Pancreas (tissue), 10 donors: Measurements from ENCODE around the gene GRM4. TPM values are rescaled to one million over a fixed set of nuclear protein-coding genes. Genes with fewer than 3 reads are reported as not detected.

Experiments
- ATAC-seq, 4 donors: fragments of 200-7000 bp; cut with Tn5 transposase; one replicate each; pipeline versions ENCODE4 v1.8.0 to v1.9.1; 2020; ENCODE audit warnings: mild to moderate bottlenecking in 4 of 4, moderate library complexity in 4 of 4
- DNase-seq, 6 donors: peaks; one replicate each; pipeline ENCODE4 v3.0.0-alpha.2; 2020
- FAIRE-seq: peaks from 2 replicates; lab custom pipeline; 2012; peaks lifted over from hg19 to GRCh38; lab: Jason Lieb, UNC
- H3K27ac ChIP-seq, 4 donors: fragments of 200-600 bp; sonication (generic); 1 replicate in 3 of 4; 2 replicates in 1 of 4; pipeline versions ENCODE4 v1.5.0 to v1.8.0; 2020
- H3K27me3 ChIP-seq, 4 donors: fragments of 200-600 bp; one replicate each; pipeline ENCODE4 v1.8.0; 2021
- H3K36me3 ChIP-seq, 3 donors: fragments of 200-600 bp; sonication (generic) in 1 of 3; one replicate each; pipeline versions ENCODE4 v1.5.0 to v1.8.0; 2020 to 2021
- H3K4me1 ChIP-seq, 3 donors: fragments of 200-600 bp; one replicate each; pipeline ENCODE4 v1.8.0; 2021
- H3K4me3 ChIP-seq, 4 donors: fragments of 200-600 bp; sonication (generic) in 2 of 4; one replicate each; pipeline versions ENCODE4 v1.5.0 to v1.8.0; 2020 to 2021
- H3K9me3 ChIP-seq, 4 donors: fragments of 200-600 bp; one replicate each; pipeline ENCODE4 v1.8.0; 2021
- WGBS, 2 donors: extraction: QIAGEN DNeasy Blood & Tissue Kit; methylation state at CpG; one replicate each; pipeline ENCODE4 v1.1.7; 2013; 5-methylcytosine and 5-hydroxymethylcytosine counted together
- intact Hi-C, 3 donors: fragments of 100-400 bp; cut with DNase I; formaldehyde crosslinking; loops; one replicate each; pipeline versions ENCODE4 v1.11.1 to v1.14.2; 2022
- polyA plus RNA-seq, 2 donors: library from polyadenylated mRNA; stranded (reverse); fragments of 200-250 nt; gene quantifications; one replicate each; pipeline ENCODE4 v1.2.3, GENCODE V29; 2013
- total RNA-seq, 6 donors: library from RNA; stranded (reverse); fragmentation: NEBNext Ultra II Directional in 4 of 6; extraction: Animal tissue kit (Norgen Biotek cat#: 25700) in 4 of 6; gene quantifications; one replicate each; pipeline versions ENCODE4 v1.2.1 to v1.2.4, GENCODE V29; 2021 to 2023
- TF ChIP-seq, protein P1 (sequence below), 4 donors: fragments of 200-600 bp; sonication (generic) in 3 of 4; IDR thresholded peaks; one replicate each; pipeline versions ENCODE4 v1.5.0 to v1.8.0; 2021; ENCODE audit warnings: antibody characterized with exemption in 4 of 4
- donor health status: healthy with polysubstance abuse.
- donor health status: DM: no; HTN: no; CAD: no; lungs with moderate emphysema.
- donor health status: DM: no; HTN: no; CAD: no.
- donor health status: control.
- donor health status: control.
- donor health status: Bipolar disorder and iron deficiency.
- donor health status: DM: yes; HTN: yes; CAD: no.
- donor health status: DM: no; HTN: no; CAD: no.
- donor health status: DM: no; HTN: no; CAD: no.
- donor health status: DM: yes; HTN: yes; CAD: no.

GRM4 gene
- total and polyA plus RNA-seq, 8 donors: 0.23 to 6.8 (median 1.3) TPM

GRCh38 chr6:34182751-34183531 is 37.1 kb upstream of the GRM4 start:
- TF ChIP-seq, protein P1, sequence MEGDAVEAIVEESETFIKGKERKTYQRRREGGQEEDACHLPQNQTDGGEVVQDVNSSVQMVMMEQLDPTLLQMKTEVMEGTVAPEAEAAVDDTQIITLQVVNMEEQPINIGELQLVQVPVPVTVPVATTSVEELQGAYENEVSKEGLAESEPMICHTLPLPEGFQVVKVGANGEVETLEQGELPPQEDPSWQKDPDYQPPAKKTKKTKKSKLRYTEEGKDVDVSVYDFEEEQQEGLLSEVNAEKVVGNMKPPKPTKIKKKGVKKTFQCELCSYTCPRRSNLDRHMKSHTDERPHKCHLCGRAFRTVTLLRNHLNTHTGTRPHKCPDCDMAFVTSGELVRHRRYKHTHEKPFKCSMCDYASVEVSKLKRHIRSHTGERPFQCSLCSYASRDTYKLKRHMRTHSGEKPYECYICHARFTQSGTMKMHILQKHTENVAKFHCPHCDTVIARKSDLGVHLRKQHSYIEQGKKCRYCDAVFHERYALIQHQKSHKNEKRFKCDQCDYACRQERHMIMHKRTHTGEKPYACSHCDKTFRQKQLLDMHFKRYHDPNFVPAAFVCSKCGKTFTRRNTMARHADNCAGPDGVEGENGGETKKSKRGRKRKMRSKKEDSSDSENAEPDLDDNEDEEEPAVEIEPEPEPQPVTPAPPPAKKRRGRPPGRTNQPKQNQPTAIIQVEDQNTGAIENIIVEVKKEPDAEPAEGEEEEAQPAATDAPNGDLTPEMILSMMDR (IDR thresholded peaks at IDR 0.05): no peak

DNA sequence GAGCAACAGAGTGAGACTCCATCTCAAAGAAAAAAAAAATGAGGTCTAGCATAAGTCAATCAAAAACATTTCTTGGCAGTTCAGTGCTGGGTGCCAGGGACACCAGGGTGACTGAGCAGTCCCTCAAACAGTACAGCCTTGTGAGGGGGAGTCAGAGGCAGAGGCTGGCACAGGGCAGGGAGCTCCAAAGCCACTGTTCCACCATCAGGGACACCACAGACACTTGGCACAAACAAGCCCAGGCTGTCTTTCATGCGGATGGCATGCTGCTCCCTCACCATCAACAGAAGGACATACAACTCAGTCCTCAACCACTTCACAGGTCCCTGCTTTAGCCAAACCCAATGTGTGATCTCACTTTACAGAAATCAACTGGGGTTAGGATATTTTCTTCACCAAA is 36.0 kb upstream of the GRM4 start:
- Histone ChIP-seq H3K4me1 (no peaks in the 10 kb centered on the region), H3K27me3 (no peaks in the 10 kb centered on the region), H3K27ac (no peak overlapping the region), H3K9me3 (no peaks in the 10 kb centered on the region), H3K36me3 (no peaks in the 10 kb centered on the region), H3K4me3 (no peak overlapping the region)
- FAIRE-seq (no peak), ATAC-seq (no peak), DNase-seq (no peak)
- TF ChIP-seq, protein P1 (IDR thresholded peaks at IDR 0.05): no peak
- intact Hi-C loops: no loop called here
- WGBS, 2 donors: 76 to 79% methylated on average over 1 of the region's 1 CpG

More at GRCh38 chr6:34182751-34183531, 37.1 kb upstream of the GRM4 start:
- ATAC-seq (peak in 3 of 4 donors; percentile 14 to 77 (median 66)), FAIRE-seq (no peak), DNase-seq (no peak)
- intact Hi-C loops: no loop called here
- Histone ChIP-seq H3K27ac (no peak overlapping the region), H3K36me3 (no peaks in the 10 kb centered on the region), H3K9me3 (no peaks in the 10 kb centered on the region), H3K4me3 (no peak overlapping the region), H3K27me3 (no peaks in the 10 kb centered on the region), H3K4me1 (no peaks in the 10 kb centered on the region)
- 81 to 82% methylated on average over 8 of the region's 8 CpGs for WGBS, 2 donors

GRCh38 chr6:34179106-34179720 is 33.3 kb upstream of the GRM4 start:
- FAIRE-seq: no peak
- no peaks in the 10 kb centered on the region for H3K4me1 ChIP-seq
- H3K9me3 ChIP-seq: no peaks in the 10 kb centered on the region
- DNase-seq: no peak
- no peaks in the 10 kb centered on the region for H3K27me3 ChIP-seq
- 55 to 68% methylated on average over 10 to 12 of the region's 12 CpGs for WGBS, 2 donors
- no peak overlapping the region for H3K27ac ChIP-seq
- intact Hi-C loops: no loop called here
- no peaks in the 10 kb centered on the region for H3K36me3 ChIP-seq
- no peak overlapping the region for H3K4me3 ChIP-seq
- no peak for ATAC-seq
- TF ChIP-seq, protein P1 (IDR thresholded peaks at IDR 0.05): no peak

DNA sequence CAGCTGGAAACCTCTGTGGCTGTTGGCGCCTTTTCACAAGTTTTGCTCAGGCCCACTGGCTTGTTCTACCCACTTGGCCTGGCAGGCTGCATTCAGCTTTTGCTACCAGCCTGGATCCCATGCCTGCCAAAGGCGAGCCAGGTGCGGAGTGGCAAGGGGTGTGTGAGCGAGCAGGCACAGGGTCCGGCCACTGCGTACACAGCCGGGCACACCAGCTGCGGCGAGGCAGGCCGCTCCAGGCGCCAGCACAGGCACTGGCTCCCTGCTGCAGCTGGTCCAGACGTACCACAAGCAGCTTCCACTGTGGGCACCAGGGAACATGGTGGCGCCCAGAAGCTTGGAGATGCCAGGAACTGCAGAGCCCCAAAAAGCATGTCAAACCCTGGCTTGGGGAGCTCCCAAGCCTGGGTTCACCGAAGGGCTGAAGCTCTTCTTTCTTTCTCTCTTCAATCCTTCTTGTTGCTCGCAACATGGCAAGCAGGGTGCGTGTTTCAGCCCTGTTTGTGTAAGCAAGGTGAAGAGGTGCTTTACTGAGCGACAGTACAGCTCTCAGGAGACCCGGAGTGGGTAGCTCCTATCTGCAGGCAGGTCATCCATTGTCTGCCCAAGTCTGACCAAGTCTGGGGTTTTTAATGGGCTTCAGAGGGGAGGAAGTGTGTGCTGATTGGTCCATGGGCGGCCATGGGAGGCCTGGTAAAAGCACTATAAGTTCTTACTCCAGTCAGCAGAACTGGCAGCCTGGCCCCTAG is 32.6 kb upstream of the GRM4 start:
- intact Hi-C loops: no loop called here
- no peak overlapping the region for H3K4me3 ChIP-seq
- no peaks in the 10 kb centered on the region for H3K36me3 ChIP-seq
- no peaks in the 10 kb centered on the region for H3K9me3 ChIP-seq
- 84 to 92% methylated on average over 19 of the region's 19 CpGs for WGBS, 2 donors
- H3K27ac ChIP-seq: no peak overlapping the region
- no peaks in the 10 kb centered on the region for H3K4me1 ChIP-seq
- FAIRE-seq (no peak), ATAC-seq (no peak), DNase-seq (no peak)
- TF ChIP-seq, protein P1 (IDR thresholded peaks at IDR 0.05): no peak
- H3K27me3 ChIP-seq: no peaks in the 10 kb centered on the region
